T-helper 17 cell (primary cell): ENCODE data around the gene NUTM1. TPM values are rescaled to one million over a fixed set of nuclear protein-coding genes. Genes with fewer than 3 reads are reported as not detected.
"Not testable (repeated sequence)": the region's sequence is repeated elsewhere in the genome, so short reads cannot be mapped to it uniquely, and the experiment has no call there.

Experiments used
- ATAC-seq: fragments of 150-1000 bp; cut with Tn5 transposase; 2 replicates; pipeline ENCODE4 v1.10.0; 2021; ENCODE audit warnings: mild to moderate bottlenecking, moderate library complexity
- DNase-seq, 3 donors: peaks; one replicate each; pipeline versions ENCODE4 v3.0.0 to v3.0.0-alpha.2; 2020 to 2021
- H3K9me3 ChIP-seq: one replicate; pipeline ENCODE4 v1.7.0; 2013; ENCODE audit warnings: low read length, mild to moderate bottlenecking; ENCODE audit not compliant: control insufficient read depth, poor library complexity, severe bottlenecking
- H3K27ac Mint-ChIP-seq: one replicate; pipeline ENCODE4 v1.8.0; 2022; ENCODE audit warnings: mild to moderate bottlenecking, moderate library complexity, mixed read lengths
- H3K27me3 Mint-ChIP-seq: one replicate; pipeline ENCODE4 v1.8.0; 2022; ENCODE audit warnings: mixed read lengths
- H3K36me3 Mint-ChIP-seq: one replicate; pipeline ENCODE4 v1.8.0; 2022; ENCODE audit warnings: low read depth, mixed read lengths
- H3K4me1 Mint-ChIP-seq: one replicate; pipeline ENCODE4 v1.8.0; 2022; ENCODE audit warnings: mild to moderate bottlenecking, mixed read lengths
- H3K4me3 Mint-ChIP-seq: one replicate; pipeline ENCODE4 v1.8.0; 2022; ENCODE audit warnings: mild to moderate bottlenecking, moderate library complexity, mixed read lengths
- total RNA-seq, 4 donors: library from RNA in 2 of 4; stranded (reverse) in 2 of 4; gene quantifications; one replicate each; pipeline ENCODE4 v1.2.3 and lab custom pipeline; 2022 to 2026

NUTM1 gene
- total RNA-seq, 2 donors from 2014 or later, result not detected

GRCh38 chr15:34380491-34380890, 37.4 kb downstream of the NUTM1 start:
- ATAC-seq, H3K36me3 Mint-ChIP-seq, H3K27ac Mint-ChIP-seq, DNase-seq, H3K9me3 ChIP-seq, H3K4me3 Mint-ChIP-seq, H3K27me3 Mint-ChIP-seq, H3K4me1 Mint-ChIP-seq: not testable (repeated sequence)

GRCh38 chr15:34381829-34382521, 38.9 kb downstream of the NUTM1 start:
- DNase-seq, ATAC-seq, H3K4me1 Mint-ChIP-seq, H3K27me3 Mint-ChIP-seq, H3K27ac Mint-ChIP-seq, H3K36me3 Mint-ChIP-seq, H3K4me3 Mint-ChIP-seq, H3K9me3 ChIP-seq: not testable (repeated sequence)

GRCh38 chr15:34389594-34390086, 46.5 kb downstream of the NUTM1 start:
- not testable (repeated sequence) for DNase-seq, H3K27ac Mint-ChIP-seq, H3K36me3 Mint-ChIP-seq, H3K4me1 Mint-ChIP-seq, H3K4me3 Mint-ChIP-seq, ATAC-seq, H3K9me3 ChIP-seq, H3K27me3 Mint-ChIP-seq

GRCh38 chr15:34392981-34393380, 49.9 kb downstream of the NUTM1 start:
- not testable (repeated sequence) for H3K4me1 Mint-ChIP-seq, DNase-seq, H3K9me3 ChIP-seq, H3K4me3 Mint-ChIP-seq, H3K27ac Mint-ChIP-seq, H3K36me3 Mint-ChIP-seq, H3K27me3 Mint-ChIP-seq, ATAC-seq

- H3K4me1 Mint-ChIP-seq, H3K27ac Mint-ChIP-seq, H3K36me3 Mint-ChIP-seq, H3K27me3 Mint-ChIP-seq, H3K4me3 Mint-ChIP-seq, DNase-seq, H3K9me3 ChIP-seq: not testable (repeated sequence)
- ATAC-seq, result peak; percentile 69
Measured at GRCh38 chr15:34397637-34398259, 54.6 kb downstream of the NUTM1 start.

GRCh38 chr15:34403160-34403598, 60.1 kb downstream of the NUTM1 start:
- not testable (repeated sequence) for DNase-seq, H3K27me3 Mint-ChIP-seq, H3K27ac Mint-ChIP-seq, H3K4me1 Mint-ChIP-seq, H3K36me3 Mint-ChIP-seq, H3K9me3 ChIP-seq, H3K4me3 Mint-ChIP-seq
- peak; percentile 75 for ATAC-seq

- H3K36me3 Mint-ChIP-seq, H3K4me1 Mint-ChIP-seq, H3K9me3 ChIP-seq, H3K27ac Mint-ChIP-seq, DNase-seq, H3K4me3 Mint-ChIP-seq, H3K27me3 Mint-ChIP-seq: not testable (repeated sequence)
- peak; percentile 73 for ATAC-seq
Measured at GRCh38 chr15:34403899-34404298, 60.8 kb downstream of the NUTM1 start.

Other genes with a start within 250 kb of the NUTM1 start
- 10 to 100 TPM; 43.0 to 50.4 TPM for gene EMC7, start 241.5 kb upstream of the NUTM1 start, total RNA-seq
- gene PGBD4, start 241.2 kb upstream of the NUTM1 start, total RNA-seq, result 1 to 10 TPM; 2.8 to 3.3 TPM
- gene KATNBL1, start 133.2 kb upstream of the NUTM1 start, total RNA-seq, result 10 to 100 TPM; 23.8 to 26.2 TPM
- gene EMC4, start 118.3 kb upstream of the NUTM1 start, total RNA-seq, result 10 to 100 TPM; 70.8 to 83.8 TPM
- gene SLC12A6, start 5.5 kb upstream of the NUTM1 start, total RNA-seq, result 10 to 100 TPM; 57.9 to 69.2 TPM
- 10 to 100 TPM; 40.8 to 52.8 TPM for gene NOP10, start 179 bp upstream of the NUTM1 start, total RNA-seq
- gene LPCAT4, start 23.9 kb downstream of the NUTM1 start, total RNA-seq, result 10 to 100 TPM; 93.2 to 99.0 TPM
- gene GOLGA8A, start 94.5 kb downstream of the NUTM1 start, total RNA-seq, result 100 to 1,000 TPM; 210 to 223 TPM
- 100 to 1,000 TPM; 428 to 475 TPM for gene GOLGA8B, start 240.3 kb downstream of the NUTM1 start, total RNA-seq